Epithelial cell of esophagus (primary cell): Measurements from ENCODE around the gene BSX.
A peak's percentile ranks its signal among the peaks of the same experiment; 100 is the strongest.

Experiments used
- DNase-seq: peaks from one replicate; pipeline ENCODE4 v3.0.0; 2010; ENCODE audit warnings: low read depth
- H3K4me3 ChIP-seq: 2 replicates; pipeline ENCODE4 v1.5.1; 2011; ENCODE audit warnings: mild to moderate bottlenecking, low read length, control low read depth
- CTCF ChIP-seq: IDR thresholded peaks from 2 replicates; pipeline ENCODE4 v1.5.1; 2011; ENCODE audit warnings: low read depth, mild to moderate bottlenecking, low read length, control low read depth, inconsistent platforms; ENCODE audit not compliant: insufficient read depth; ENCODE audit errors: missing control alignments

The BSX gene

DNA sequence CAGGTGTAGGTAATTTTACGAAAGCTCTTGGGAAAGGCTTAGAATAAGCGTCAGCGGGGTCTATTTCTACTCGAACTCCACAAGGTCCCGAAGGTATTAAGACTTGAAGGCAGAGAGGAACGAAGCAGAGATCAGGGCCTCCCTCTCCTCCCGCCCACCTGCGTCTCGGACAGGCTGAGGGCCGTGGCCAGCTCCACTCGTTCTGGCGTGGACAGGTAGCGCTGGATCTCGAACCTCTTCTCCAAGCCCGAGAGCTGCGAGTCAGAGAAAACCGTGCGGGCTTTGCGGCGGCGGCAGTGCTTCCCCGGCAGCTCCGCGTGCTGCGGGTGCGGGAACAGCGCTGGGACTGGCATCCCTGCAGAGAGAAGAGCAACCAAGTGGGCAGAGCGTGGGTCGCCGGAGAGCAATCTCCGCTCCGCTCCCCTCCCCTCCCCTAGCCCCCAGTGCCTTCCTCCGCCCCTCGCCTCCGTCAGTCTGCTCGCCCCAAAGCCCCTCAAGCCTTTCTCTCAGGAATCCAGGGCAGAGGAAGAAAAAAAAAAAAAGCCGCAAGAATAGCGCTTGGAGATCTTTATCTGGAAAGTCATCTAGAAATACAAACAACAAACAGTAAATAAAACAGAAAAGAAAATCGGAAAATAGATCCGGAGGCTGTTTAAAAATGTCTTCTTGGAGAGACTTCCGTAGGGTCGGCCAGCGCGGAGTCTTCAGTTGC lies 2.4 kb downstream of the BSX start:
- H3K4me3 ChIP-seq = no peak overlapping the region
- no peak for TF ChIP-seq CTCF
- DNase-seq = no peak

- H3K4me3 ChIP-seq = no peak overlapping the region
- TF ChIP-seq CTCF = no peak
- DNase-seq = no peak
Observed at GRCh38 chr11:122978299-122978620, 3.4 kb downstream of the BSX start.

GRCh38 chr11:122977470-122978298 lies 4.0 kb downstream of the BSX start:
- TF ChIP-seq CTCF = no peak

DNA sequence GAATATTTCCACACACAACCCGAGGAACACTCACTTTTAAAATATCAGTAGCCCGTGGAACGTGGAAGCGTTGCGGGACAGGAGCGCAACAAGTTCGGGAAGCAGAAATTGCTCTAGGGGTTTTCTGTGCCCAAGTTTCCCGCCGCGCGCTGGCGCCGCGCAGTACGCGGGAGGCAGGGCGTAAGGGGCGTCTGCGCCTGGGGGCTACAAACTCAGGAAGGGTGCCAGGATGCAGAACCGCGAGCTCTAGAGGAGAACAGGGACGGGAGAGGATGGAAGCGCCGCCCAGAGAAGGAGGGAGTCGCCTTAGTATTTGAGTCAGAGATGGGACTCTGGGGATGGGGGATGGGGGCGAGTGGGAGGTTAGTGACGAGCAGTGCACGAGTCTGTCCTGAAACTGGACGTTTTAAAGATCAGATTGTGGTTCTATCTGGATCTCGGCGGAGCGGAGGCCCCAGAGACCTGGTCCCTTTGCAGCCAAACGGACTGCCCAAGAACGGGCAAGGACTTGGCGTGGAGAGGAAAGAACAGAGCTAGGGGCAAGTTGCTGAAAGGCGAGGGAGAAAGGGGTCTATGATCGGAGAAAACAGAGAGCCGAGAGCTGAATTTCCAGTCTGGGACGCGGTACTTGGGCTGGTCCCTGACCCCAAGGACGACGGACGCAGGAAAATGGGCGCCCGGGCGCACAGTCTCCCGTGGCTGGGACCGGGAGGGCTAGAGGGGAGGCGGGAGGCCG lies 4.7 kb downstream of the BSX start:
- no peak for DNase-seq

More at GRCh38 chr11:122977470-122978298, 4.0 kb downstream of the BSX start:
- no peak overlapping the region for H3K4me3 ChIP-seq
- DNase-seq = no peak

DNA sequence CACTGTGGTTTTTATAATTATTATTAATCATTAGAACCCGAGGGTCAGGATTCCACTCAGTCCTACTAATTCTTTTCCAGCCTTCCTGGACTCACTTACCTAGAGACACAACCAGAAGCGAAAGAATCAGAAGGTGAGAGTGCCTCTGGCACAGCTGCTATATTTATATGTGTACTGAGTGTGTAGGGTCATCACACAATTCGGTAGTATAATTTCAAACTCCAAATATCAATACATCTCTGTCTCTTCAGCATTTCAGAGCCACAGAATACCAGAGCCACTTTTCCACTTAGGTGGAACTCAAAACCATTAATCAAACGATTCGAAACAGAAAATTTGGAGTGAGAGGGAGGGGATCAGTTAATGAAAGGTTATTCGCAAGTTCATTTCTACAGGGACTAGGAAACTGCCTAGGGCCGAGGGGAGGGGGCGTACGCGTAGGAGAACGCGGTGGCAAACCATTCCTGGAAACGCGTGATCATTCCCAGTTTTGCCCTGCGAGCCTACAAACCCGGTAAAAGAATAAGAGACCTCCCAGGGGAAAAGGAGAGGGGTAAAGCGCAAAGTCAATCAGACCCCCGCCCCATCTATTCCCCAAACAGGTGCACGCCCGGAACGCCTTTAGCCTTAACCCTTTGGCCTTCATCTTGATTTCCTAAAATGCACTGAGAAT lies 5.4 kb downstream of the BSX start:
- DNase-seq = no peak
- no peak overlapping the region for H3K4me3 ChIP-seq
- no peak for TF ChIP-seq CTCF

More for the DNA sequence above, 4.7 kb downstream of the BSX start:
- H3K4me3 ChIP-seq = no peak overlapping the region
- TF ChIP-seq CTCF = no peak

- no peak for TF ChIP-seq CTCF
- peak; percentile 65 for DNase-seq
- no peak overlapping the region for H3K4me3 ChIP-seq
Observed at GRCh38 chr11:122963961-122964360, 17.7 kb downstream of the BSX start.
